Astrocyte of the spinal cord (primary cell): Measurements from ENCODE around the gene UBXN1.

Source experiments
- DNase-seq: peaks from one replicate; pipeline ENCODE4 v3.0.0; 2011; ENCODE audit warnings: low read depth, low spot score
- H3K4me3 ChIP-seq: 2 replicates; pipeline ENCODE4 v1.5.1; 2011; ENCODE audit warnings: low read depth, mild to moderate bottlenecking, low read length, moderate library complexity
- in situ Hi-C: cut with HindIII; loops from 2 replicates; pipeline ENCODE4 v1.10.0; 2017; ENCODE audit warnings: low sequenced_read_pairs
- TF ChIP-seq, protein P1 (sequence below): IDR thresholded peaks from 2 replicates; pipeline ENCODE4 v1.5.1; 2012; ENCODE audit warnings: low read depth, mild to moderate bottlenecking, low read length, inconsistent platforms

UBXN1 gene

DNA sequence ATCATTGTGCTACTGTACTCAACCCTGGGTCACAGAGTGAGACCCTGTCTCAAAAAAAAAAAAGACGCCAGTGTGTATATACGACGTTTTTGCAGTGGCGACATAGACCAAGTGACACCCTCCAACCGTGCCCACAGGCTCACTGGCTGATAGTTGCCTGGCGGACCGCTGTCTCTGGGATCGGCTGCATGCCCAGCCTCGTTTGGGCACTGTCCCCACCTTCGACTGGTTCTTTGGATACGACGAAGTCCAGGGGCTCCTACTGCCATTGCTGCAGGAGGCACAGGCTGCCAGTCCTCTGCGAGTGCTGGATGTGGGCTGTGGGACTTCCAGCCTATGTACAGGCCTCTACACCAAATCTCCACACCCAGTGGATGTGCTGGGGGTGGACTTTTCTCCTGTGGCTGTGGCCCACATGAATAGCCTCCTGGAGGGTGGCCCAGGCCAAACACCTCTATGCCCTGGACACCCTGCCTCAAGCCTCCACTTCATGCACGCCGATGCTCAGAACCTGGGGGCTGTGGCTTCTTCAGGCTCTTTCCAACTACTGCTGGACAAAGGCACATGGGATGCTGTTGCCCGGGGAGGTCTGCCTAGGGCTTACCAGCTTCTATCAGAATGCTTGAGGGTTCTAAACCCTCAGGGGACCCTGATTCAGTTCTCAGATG, 12.5 kb downstream of the UBXN1 start:
- DNase-seq, result no peak
- TF ChIP-seq, protein P1, sequence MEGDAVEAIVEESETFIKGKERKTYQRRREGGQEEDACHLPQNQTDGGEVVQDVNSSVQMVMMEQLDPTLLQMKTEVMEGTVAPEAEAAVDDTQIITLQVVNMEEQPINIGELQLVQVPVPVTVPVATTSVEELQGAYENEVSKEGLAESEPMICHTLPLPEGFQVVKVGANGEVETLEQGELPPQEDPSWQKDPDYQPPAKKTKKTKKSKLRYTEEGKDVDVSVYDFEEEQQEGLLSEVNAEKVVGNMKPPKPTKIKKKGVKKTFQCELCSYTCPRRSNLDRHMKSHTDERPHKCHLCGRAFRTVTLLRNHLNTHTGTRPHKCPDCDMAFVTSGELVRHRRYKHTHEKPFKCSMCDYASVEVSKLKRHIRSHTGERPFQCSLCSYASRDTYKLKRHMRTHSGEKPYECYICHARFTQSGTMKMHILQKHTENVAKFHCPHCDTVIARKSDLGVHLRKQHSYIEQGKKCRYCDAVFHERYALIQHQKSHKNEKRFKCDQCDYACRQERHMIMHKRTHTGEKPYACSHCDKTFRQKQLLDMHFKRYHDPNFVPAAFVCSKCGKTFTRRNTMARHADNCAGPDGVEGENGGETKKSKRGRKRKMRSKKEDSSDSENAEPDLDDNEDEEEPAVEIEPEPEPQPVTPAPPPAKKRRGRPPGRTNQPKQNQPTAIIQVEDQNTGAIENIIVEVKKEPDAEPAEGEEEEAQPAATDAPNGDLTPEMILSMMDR, result no peak
- in situ Hi-C loops, result no loop called here
- H3K4me3 ChIP-seq, result peak overlapping the region; percentile 95

DNA sequence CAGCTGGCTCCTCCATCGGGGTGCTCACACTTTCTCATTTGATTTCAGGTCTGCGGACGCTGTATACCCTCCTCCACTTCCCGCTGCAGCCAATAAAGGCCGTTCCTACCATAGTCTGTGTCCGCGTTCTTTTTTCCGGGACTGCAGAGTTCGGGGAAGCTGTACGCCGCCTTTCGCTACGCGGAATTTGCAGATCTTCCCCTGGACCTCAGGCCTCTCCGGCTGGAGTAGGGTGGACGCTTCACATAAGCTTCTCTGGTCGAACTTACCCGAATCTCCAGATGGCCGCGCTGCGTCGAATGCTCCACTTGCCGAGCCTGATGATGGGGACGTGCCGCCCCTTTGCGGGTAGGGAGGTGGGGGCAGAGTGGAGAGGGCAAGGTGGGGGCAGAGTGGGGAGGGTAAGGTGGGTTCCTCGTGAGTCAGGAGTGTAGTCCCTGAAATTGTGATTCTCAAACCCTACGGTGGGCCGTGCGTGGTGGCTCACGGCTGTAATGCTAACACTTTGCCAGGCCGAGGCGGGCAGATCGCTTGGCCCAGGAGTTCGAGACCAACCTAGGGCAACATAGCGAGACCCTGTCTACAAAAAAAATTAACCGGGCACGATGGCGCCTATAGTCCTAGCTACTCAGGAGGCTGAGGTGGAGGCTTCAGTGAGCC, 13.1 kb downstream of the UBXN1 start:
- TF ChIP-seq, protein P1, result peak; percentile 3
- in situ Hi-C loops, result no loop called here
- peak overlapping the region; percentile 95 for H3K4me3 ChIP-seq
- DNase-seq, result peak; percentile 77

DNA sequence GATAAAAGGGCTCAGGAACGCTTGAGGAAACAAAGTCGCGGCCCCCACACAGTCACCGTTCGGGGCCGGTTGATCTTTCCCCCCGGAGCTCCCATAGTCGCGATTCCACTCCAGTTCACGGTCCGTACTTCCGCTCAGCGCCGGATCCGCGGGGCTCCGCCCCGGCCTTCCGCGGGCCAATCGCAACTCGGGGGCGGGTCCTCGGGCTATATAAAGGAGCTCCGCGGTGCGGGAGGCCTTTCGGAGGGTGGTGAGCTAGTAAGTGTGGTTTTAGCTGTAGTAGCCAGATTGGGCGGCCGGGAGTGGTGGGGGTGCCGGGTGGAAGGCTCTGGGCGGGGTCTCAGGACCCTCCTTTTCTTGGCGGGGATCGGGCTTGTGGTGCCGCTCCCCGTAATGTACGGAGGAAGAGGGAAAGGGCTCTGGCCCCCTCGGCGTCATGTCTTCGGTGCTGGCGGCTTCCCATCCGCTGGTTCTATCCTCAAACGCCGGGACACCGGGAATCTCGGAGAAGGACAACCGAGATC, 13.7 kb downstream of the UBXN1 start, which contains the start of the genes C11orf98 and CSKMT:
Gene C11orf98 (minus strand): TSS at position 136 of the 524 bp plus-strand sequence. CDS start 41 bp downstream, at position 95.
Gene CSKMT (plus strand): TSS at position 238 of the 524 bp plus-strand sequence. CDS start 568 bp downstream, outside the sequence.
- DNase-seq, result peak; percentile 95
- TF ChIP-seq, protein P1, result no peak
- peak within 1 kb of the TSS; percentile 95 for H3K4me3 ChIP-seq
- in situ Hi-C loops, result no loop called here

DNA sequence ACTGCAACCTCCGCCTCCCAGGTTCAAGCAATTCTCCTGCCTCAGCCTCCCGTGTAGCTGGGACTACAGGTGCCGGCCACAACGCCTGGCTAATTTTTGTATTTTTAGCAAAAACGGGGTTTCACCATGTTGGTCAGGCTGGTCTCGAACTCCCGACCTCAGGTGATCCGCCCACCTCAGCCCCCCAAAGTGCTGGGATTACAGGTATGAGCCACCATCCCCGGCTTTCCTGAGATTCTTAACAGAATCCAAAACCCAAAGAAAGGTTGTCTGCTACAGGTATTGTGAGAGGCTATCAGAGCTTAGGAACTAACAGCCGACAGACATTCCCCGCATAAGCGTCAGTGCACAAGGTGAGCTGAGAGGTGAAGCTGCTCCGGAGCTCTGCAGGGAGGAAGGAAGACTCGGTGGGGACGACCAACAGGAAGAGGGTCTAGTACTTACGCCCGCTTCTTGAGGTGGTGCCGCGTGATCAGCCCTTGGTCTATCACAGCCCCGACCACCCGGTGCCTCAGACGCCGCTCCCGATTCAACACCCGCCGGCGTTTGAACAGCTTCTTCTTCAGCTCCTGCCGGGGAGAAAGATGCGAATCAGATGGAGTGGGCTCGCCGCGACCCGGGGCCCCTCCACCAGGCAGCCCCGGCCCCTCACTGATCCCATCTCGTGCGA, 14.3 kb downstream of the UBXN1 start:
- H3K4me3 ChIP-seq, result peak overlapping the region; percentile 95
- TF ChIP-seq, protein P1, result no peak
- DNase-seq, result no peak
- in situ Hi-C loops, result no loop called here

GRCh38 chr11:62656796-62657429, 22.0 kb downstream of the UBXN1 start:
- H3K4me3 ChIP-seq, result no peak overlapping the region
- in situ Hi-C loops, result no loop called here
- TF ChIP-seq, protein P1, result no peak
- no peak for DNase-seq

GRCh38 chr11:62654297-62654696, 24.6 kb downstream of the UBXN1 start:
- TF ChIP-seq, protein P1, result no peak
- DNase-seq, result no peak
- H3K4me3 ChIP-seq, result no peak overlapping the region
- in situ Hi-C loops, result no loop called here
